ENCODE results near the gene CEP83.

Gene CEP83

DNA sequence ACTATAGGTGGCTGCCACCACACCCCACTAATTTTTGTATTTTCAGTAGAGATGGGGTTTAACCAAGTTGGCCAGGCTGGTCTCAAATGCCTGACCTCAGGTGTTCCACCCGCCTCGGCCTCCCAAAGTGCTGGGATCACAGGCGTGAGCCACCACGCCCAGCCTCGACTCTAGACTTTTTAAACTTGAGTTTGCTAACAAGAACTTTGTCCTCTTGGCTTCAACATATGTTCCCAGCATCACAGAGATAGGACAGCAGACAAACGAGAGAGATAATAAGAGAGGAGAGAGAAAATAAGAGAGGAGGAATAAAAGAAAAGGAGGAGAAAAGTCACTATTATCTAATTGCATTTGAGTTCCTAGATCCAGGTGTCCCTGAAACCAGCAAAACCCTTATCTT lies 119.1 kb downstream of the CEP83 start:
- DNase-seq (ENCODE audit: low read depth, low spot score): no peak
- no peak overlapping the region for H3K9ac ChIP-seq (ENCODE audit: insufficient read length, low read depth)
- no peaks in the 10 kb centered on the region for H3K4me1 ChIP-seq (ENCODE audit: insufficient read depth, insufficient read length)
- no peaks in the 10 kb centered on the region for H3K9me3 ChIP-seq (ENCODE audit: insufficient read depth, low read length)
- H3K4me3 ChIP-seq (ENCODE audit: insufficient read length, low read depth): no peak overlapping the region
- H3K27me3 ChIP-seq (ENCODE audit: insufficient read depth, insufficient read length): no peaks in the 10 kb centered on the region
- TF ChIP-seq SUZ12 (IDR thresholded peaks at IDR 0.05; ENCODE audit: extremely low read depth, insufficient read depth, insufficient read length): no peak
- TF ChIP-seq ZNF274 (IDR thresholded peaks at IDR 0.05; ENCODE audit: low read depth, low read length): no peak
- no peak for TF ChIP-seq YY1 (IDR thresholded peaks at IDR 0.05; ENCODE audit: insufficient read depth, insufficient read length)
- peaks cover 3% of the 10 kb centered on the region for H3K36me3 ChIP-seq (ENCODE audit: insufficient read depth, insufficient read length, low read length)

DNA sequence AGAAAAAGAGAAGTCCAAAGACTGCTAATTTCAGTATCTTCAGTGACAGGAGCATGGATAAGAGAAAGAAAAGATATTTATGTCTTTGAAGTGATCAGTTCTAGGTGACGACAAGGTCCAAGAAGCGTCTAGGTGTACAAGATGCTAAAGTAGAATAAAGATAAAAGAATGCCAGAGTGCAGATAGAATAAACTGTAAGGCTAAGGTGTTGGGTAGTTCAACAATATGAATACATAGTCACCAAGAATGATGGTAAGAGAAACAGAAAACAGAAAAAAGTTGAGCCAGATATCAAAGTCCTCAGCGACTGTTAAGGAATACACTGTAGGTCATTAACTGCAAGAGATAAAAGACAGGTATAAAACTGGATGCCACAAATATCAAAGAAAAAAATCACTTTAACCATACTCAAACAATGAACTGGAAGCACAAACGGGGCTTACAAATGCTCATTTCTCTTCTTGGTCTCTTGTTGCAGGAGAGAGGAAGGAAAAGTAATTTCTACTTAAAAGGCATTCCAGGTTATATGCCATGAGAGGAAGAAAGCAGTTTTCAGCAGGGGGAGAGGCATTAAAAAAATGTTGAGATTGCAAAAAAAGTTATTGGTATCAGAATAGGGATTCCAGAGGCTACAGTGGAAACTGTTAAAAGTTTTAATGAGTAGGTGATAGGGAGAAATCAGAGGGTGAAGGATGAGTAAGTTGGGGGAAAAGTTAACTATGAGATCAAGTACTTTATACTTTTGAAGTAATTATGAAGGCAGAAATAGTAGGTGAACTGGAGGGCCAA lies 121.5 kb downstream of the CEP83 start:
- no peaks in the 10 kb centered on the region for H3K4me1 ChIP-seq (ENCODE audit: insufficient read depth, insufficient read length)
- H3K9me3 ChIP-seq (ENCODE audit: insufficient read depth, low read length): no peaks in the 10 kb centered on the region
- no peaks in the 10 kb centered on the region for H3K27me3 ChIP-seq (ENCODE audit: insufficient read depth, insufficient read length)
- TF ChIP-seq YY1 (IDR thresholded peaks at IDR 0.05; ENCODE audit: insufficient read depth, insufficient read length): no peak
- no peak for TF ChIP-seq ZNF274 (IDR thresholded peaks at IDR 0.05; ENCODE audit: low read depth, low read length)
- TF ChIP-seq SUZ12 (IDR thresholded peaks at IDR 0.05; ENCODE audit: extremely low read depth, insufficient read depth, insufficient read length): no peak
- no peak overlapping the region for H3K4me3 ChIP-seq (ENCODE audit: insufficient read length, low read depth)
- H3K36me3 ChIP-seq (ENCODE audit: insufficient read depth, insufficient read length, low read length): no peaks in the 10 kb centered on the region
- H3K9ac ChIP-seq (ENCODE audit: insufficient read length, low read depth): no peak overlapping the region
- no peak for DNase-seq (ENCODE audit: low read depth, low spot score)

DNA sequence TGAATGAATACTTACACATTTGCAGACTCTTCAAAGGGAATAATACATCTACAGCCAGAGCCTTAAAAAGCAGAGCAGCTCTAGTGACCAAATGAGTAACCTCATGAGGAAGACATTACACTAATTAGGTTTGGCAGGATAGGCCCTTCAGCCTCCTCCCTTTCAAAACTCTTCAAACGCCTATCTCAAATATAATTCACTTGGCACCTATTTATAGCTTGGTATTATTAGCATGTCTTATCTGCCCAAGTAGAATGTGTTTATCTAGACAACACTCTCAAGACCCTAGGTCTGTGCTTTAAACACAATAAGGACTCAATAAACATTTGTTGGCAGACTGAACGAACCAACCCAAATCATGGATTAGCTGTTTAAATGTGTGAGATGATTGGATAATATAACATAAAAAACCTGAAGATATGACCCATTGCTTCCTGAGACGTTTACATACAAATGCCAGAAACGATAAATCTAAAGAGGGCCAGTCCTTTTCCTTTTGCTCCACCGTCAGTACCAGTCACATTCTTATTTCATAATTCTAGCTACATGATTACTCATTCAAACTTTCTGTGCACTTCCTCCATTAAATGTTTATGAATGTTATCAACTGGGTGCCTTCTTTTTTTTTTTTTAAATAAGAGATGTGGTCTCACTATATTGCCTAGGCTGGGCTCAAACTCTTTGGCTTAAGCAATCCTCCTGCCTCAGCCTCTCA lies 123.3 kb downstream of the CEP83 start:
- no peak for TF ChIP-seq ZNF274 (IDR thresholded peaks at IDR 0.05; ENCODE audit: low read depth, low read length)
- no peak for TF ChIP-seq YY1 (IDR thresholded peaks at IDR 0.05; ENCODE audit: insufficient read depth, insufficient read length)
- no peak for TF ChIP-seq SUZ12 (IDR thresholded peaks at IDR 0.05; ENCODE audit: extremely low read depth, insufficient read depth, insufficient read length)
- no peaks in the 10 kb centered on the region for H3K27me3 ChIP-seq (ENCODE audit: insufficient read depth, insufficient read length)
- no peaks in the 10 kb centered on the region for H3K9me3 ChIP-seq (ENCODE audit: insufficient read depth, low read length)
- H3K9ac ChIP-seq (ENCODE audit: insufficient read length, low read depth): no peak overlapping the region
- no peaks in the 10 kb centered on the region for H3K4me1 ChIP-seq (ENCODE audit: insufficient read depth, insufficient read length)
- no peak for DNase-seq (ENCODE audit: low read depth, low spot score)
- no peak overlapping the region for H3K4me3 ChIP-seq (ENCODE audit: insufficient read length, low read depth)
- H3K36me3 ChIP-seq (ENCODE audit: insufficient read depth, insufficient read length, low read length): peaks cover 5% of the 10 kb centered on the region

DNA sequence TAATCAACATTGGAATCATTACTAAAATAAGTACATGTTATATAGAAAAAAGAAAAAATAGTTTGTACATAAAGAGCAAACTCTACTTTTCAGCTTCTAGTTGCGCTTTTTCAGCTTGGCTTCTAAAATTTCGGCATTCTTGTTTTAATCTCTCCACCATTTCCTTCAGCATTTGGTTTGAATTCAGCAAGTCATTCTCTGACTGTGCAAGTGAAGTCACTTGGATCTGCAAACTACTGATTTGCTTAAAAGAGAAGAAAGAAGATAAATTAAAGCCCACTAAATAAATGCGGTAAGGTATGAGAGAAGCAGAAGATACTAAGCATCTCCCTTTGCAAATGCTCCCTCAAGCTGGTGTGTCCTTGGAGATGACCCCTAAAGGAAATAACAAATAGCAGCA lies 126.3 kb downstream of the CEP83 start:
- H3K9ac ChIP-seq (ENCODE audit: insufficient read length, low read depth): no peak overlapping the region
- H3K9me3 ChIP-seq (ENCODE audit: insufficient read depth, low read length): no peaks in the 10 kb centered on the region
- no peak for TF ChIP-seq SUZ12 (IDR thresholded peaks at IDR 0.05; ENCODE audit: extremely low read depth, insufficient read depth, insufficient read length)
- TF ChIP-seq ZNF274 (IDR thresholded peaks at IDR 0.05; ENCODE audit: low read depth, low read length): no peak
- H3K36me3 ChIP-seq (ENCODE audit: insufficient read depth, insufficient read length, low read length): peaks cover 16% of the 10 kb centered on the region
- no peaks in the 10 kb centered on the region for H3K27me3 ChIP-seq (ENCODE audit: insufficient read depth, insufficient read length)
- DNase-seq (ENCODE audit: low read depth, low spot score): no peak
- H3K4me3 ChIP-seq (ENCODE audit: insufficient read length, low read depth): no peak overlapping the region
- H3K4me1 ChIP-seq (ENCODE audit: insufficient read depth, insufficient read length): no peaks in the 10 kb centered on the region

DNA sequence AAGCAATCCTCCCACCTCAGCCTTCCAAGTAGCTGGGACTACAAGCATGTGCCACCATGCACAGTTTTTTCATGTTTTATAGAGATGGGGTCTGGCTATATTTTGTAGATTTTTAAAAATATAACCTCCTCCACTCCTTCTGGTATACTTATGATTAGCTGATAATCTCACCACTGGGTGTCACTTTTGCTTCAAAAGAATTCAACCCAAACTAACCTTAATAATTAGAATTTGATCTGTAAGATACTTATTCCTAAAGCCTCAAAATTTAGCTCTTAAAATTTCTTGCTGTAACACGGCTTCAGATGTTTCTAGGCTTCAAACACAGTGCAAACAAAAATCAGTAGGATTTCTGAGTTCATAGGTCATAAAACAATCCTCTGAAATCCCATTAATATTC lies 130.3 kb downstream of the CEP83 start:
- peaks cover 28% of the 10 kb centered on the region for H3K36me3 ChIP-seq (ENCODE audit: insufficient read depth, insufficient read length, low read length)
- H3K9ac ChIP-seq (ENCODE audit: insufficient read length, low read depth): no peak overlapping the region
- H3K27me3 ChIP-seq (ENCODE audit: insufficient read depth, insufficient read length): no peaks in the 10 kb centered on the region
- H3K4me3 ChIP-seq (ENCODE audit: insufficient read length, low read depth): no peak overlapping the region
- no peak for DNase-seq (ENCODE audit: low read depth, low spot score)
- H3K4me1 ChIP-seq (ENCODE audit: insufficient read depth, insufficient read length): no peaks in the 10 kb centered on the region
- TF ChIP-seq YY1 (IDR thresholded peaks at IDR 0.05; ENCODE audit: insufficient read depth, insufficient read length): no peak
- TF ChIP-seq SUZ12 (IDR thresholded peaks at IDR 0.05; ENCODE audit: extremely low read depth, insufficient read depth, insufficient read length): no peak
- TF ChIP-seq ZNF274 (IDR thresholded peaks at IDR 0.05; ENCODE audit: low read depth, low read length): no peak
- H3K9me3 ChIP-seq (ENCODE audit: insufficient read depth, low read length): no peaks in the 10 kb centered on the region

DNA sequence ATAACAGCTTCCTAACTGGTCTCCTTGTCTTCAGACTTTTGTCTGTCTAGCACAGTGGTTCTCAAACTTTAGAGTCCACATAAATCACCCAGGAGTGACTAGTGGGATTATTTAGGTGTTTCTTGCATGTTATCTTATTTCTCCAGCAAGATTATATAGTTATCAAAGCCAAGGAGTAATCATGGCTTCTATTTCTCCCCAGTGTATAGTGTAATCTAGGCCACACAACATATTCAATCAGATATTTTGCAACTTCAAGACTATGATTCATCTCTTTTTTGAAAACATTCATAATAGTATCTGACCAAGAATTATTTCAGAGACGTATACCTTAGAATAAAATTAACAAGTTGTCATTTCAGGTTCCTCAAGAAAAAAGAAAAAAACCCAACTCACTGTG lies 131.9 kb downstream of the CEP83 start:
- Histone ChIP-seq H3K9ac (ENCODE audit: insufficient read length, low read depth) (no peak overlapping the region), H3K4me3 (ENCODE audit: insufficient read length, low read depth) (no peak overlapping the region), H3K36me3 (ENCODE audit: insufficient read depth, insufficient read length, low read length) (peaks cover 35% of the 10 kb centered on the region), H3K9me3 (ENCODE audit: insufficient read depth, low read length) (peaks cover 5% of the 10 kb centered on the region; the same call in 1 of the 2 replicates), H3K27me3 (ENCODE audit: insufficient read depth, insufficient read length) (no peaks in the 10 kb centered on the region), H3K4me1 (ENCODE audit: insufficient read depth, insufficient read length) (no peaks in the 10 kb centered on the region)
- DNase-seq (ENCODE audit: low read depth, low spot score): no peak
- TF ChIP-seq SUZ12 (IDR thresholded peaks at IDR 0.05; ENCODE audit: extremely low read depth, insufficient read depth, insufficient read length) (no peak), YY1 (IDR thresholded peaks at IDR 0.05; ENCODE audit: insufficient read depth, insufficient read length) (no peak), ZNF274 (IDR thresholded peaks at IDR 0.05; ENCODE audit: low read depth, low read length) (no peak)

DNA sequence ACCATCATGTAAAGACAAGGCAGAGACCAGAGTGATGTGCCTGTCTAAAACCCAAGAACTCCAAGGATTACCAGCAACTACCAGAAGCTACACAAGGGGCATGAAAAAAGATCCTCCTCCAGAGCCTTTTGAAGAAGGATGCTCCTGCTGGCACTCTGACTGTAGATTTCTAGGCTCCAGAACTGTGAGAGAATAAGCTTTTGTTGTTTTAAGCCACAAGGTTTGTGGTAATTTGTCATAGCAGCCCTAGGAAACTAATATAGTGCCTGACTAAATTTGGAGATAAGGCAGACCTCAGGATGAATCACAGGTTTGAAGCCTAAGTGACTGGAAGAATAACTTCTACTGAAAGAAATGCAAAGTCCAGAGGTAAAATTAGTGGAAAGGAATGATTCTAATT lies 132.9 kb downstream of the CEP83 start:
- no peak overlapping the region for H3K9ac ChIP-seq (ENCODE audit: insufficient read length, low read depth)
- no peak overlapping the region for H3K4me3 ChIP-seq (ENCODE audit: insufficient read length, low read depth)
- H3K27me3 ChIP-seq (ENCODE audit: insufficient read depth, insufficient read length): no peaks in the 10 kb centered on the region
- no peak for DNase-seq (ENCODE audit: low read depth, low spot score)
- no peak for TF ChIP-seq YY1 (IDR thresholded peaks at IDR 0.05; ENCODE audit: insufficient read depth, insufficient read length)
- TF ChIP-seq SUZ12 (IDR thresholded peaks at IDR 0.05; ENCODE audit: extremely low read depth, insufficient read depth, insufficient read length): no peak
- TF ChIP-seq ZNF274 (IDR thresholded peaks at IDR 0.05; ENCODE audit: low read depth, low read length): no peak
- H3K36me3 ChIP-seq (ENCODE audit: insufficient read depth, insufficient read length, low read length): peaks cover 44% of the 10 kb centered on the region
- H3K4me1 ChIP-seq (ENCODE audit: insufficient read depth, insufficient read length): no peaks in the 10 kb centered on the region
- peaks cover 16% of the 10 kb centered on the region; the same call in 1 of the 2 replicates for H3K9me3 ChIP-seq (ENCODE audit: insufficient read depth, low read length)
